ENCODE measurements around the gene MTURN.

The MTURN gene

DNA sequence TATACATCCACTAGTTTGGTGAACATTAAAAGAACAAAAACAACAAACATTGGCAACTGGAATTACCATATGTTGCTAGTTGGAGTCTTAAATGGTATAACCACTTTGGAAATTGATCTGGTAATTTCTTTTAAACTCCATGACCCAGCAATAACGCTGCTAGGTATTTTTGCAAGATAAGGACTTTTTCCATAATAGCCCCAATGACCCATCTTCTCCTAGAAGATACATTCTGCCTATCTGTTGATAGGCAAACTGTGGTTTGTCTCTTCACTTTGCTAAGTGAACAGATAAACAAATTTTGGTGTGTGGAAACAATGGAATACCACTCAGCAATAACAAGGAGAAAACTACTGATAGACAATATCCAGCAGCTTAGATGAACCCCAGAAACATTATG, 30.6 kb upstream of the MTURN start:
- TF ChIP-seq EP300 (IDR thresholded peaks at IDR 0.05; ENCODE audit: borderline replicate concordance) (no peak), ZBTB7A (IDR thresholded peaks at IDR 0.05; ENCODE audit: low read depth) (no peak), TAF1 (IDR thresholded peaks at IDR 0.05; ENCODE audit: low read depth) (no peak), CREB1 (IDR thresholded peaks at IDR 0.05; ENCODE audit: low read depth) (no peak), RAD21 (IDR thresholded peaks at IDR 0.05; ENCODE audit: low read depth) (no peak), FOXM1 (IDR thresholded peaks at IDR 0.05; ENCODE audit: borderline replicate concordance, low read depth) (no peak), MAX (IDR thresholded peaks at IDR 0.05) (no peak), TCF12 (IDR thresholded peaks at IDR 0.05; ENCODE audit: low read depth) (no peak), YY1 (IDR thresholded peaks at IDR 0.05; ENCODE audit: low read depth) (no peak), CEBPB (IDR thresholded peaks at IDR 0.05) (no peak), NFIC (IDR thresholded peaks at IDR 0.05) (no peak), EGR1 (IDR thresholded peaks at IDR 0.05) (no peak), TEAD4 (IDR thresholded peaks at IDR 0.05) (no peak)
- TF ChIP-seq, protein P1, sequence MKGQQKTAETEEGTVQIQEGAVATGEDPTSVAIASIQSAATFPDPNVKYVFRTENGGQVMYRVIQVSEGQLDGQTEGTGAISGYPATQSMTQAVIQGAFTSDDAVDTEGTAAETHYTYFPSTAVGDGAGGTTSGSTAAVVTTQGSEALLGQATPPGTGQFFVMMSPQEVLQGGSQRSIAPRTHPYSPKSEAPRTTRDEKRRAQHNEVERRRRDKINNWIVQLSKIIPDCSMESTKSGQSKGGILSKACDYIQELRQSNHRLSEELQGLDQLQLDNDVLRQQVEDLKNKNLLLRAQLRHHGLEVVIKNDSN (IDR thresholded peaks at IDR 0.05): no peak
- TF ChIP-seq, protein P2, sequence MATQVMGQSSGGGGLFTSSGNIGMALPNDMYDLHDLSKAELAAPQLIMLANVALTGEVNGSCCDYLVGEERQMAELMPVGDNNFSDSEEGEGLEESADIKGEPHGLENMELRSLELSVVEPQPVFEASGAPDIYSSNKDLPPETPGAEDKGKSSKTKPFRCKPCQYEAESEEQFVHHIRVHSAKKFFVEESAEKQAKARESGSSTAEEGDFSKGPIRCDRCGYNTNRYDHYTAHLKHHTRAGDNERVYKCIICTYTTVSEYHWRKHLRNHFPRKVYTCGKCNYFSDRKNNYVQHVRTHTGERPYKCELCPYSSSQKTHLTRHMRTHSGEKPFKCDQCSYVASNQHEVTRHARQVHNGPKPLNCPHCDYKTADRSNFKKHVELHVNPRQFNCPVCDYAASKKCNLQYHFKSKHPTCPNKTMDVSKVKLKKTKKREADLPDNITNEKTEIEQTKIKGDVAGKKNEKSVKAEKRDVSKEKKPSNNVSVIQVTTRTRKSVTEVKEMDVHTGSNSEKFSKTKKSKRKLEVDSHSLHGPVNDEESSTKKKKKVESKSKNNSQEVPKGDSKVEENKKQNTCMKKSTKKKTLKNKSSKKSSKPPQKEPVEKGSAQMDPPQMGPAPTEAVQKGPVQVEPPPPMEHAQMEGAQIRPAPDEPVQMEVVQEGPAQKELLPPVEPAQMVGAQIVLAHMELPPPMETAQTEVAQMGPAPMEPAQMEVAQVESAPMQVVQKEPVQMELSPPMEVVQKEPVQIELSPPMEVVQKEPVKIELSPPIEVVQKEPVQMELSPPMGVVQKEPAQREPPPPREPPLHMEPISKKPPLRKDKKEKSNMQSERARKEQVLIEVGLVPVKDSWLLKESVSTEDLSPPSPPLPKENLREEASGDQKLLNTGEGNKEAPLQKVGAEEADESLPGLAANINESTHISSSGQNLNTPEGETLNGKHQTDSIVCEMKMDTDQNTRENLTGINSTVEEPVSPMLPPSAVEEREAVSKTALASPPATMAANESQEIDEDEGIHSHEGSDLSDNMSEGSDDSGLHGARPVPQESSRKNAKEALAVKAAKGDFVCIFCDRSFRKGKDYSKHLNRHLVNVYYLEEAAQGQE (IDR thresholded peaks at IDR 0.05; ENCODE audit: low read depth): no peak

GRCh38 chr7:30112103-30112713, 22.6 kb upstream of the MTURN start:
- TF ChIP-seq MAX (IDR thresholded peaks at IDR 0.05) (no peak), ZBTB7A (IDR thresholded peaks at IDR 0.05; ENCODE audit: low read depth) (no peak), TAF1 (IDR thresholded peaks at IDR 0.05; ENCODE audit: low read depth) (no peak), EP300 (IDR thresholded peaks at IDR 0.05; ENCODE audit: borderline replicate concordance) (no peak), CREB1 (IDR thresholded peaks at IDR 0.05; ENCODE audit: low read depth) (no peak), FOXM1 (IDR thresholded peaks at IDR 0.05; ENCODE audit: borderline replicate concordance, low read depth) (no peak), TEAD4 (IDR thresholded peaks at IDR 0.05) (no peak), YY1 (IDR thresholded peaks at IDR 0.05; ENCODE audit: low read depth) (no peak), TCF12 (IDR thresholded peaks at IDR 0.05; ENCODE audit: low read depth) (no peak), NFIC (IDR thresholded peaks at IDR 0.05) (no peak), RAD21 (IDR thresholded peaks at IDR 0.05; ENCODE audit: low read depth) (no peak), CEBPB (IDR thresholded peaks at IDR 0.05) (no peak), EGR1 (IDR thresholded peaks at IDR 0.05) (no peak)
- TF ChIP-seq, protein P1 (IDR thresholded peaks at IDR 0.05): no peak
- TF ChIP-seq, protein P2 (IDR thresholded peaks at IDR 0.05; ENCODE audit: low read depth): no peak

DNA sequence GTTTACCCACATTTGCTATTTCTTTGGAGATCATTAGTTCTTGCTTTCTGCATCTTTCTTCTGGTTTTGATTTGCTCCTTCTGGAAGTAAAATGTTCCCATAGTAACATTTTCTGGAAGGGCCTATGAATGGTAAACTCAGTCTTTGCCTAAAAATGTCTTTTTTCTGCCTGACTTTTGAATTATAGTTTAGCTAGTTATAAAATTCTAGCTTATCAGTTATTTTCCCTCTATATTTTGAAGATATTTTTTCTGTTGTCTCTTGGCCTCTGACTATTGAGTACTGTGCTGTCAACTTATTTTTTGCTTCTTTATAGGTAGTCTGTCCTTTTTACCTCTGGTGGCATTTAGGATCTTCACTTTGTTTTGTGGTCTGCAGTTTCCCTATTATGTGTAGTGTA, 21.6 kb upstream of the MTURN start:
- TF ChIP-seq, protein P2 (IDR thresholded peaks at IDR 0.05; ENCODE audit: low read depth): no peak
- no peak for TF ChIP-seq TEAD4 (IDR thresholded peaks at IDR 0.05)
- TF ChIP-seq MAX (IDR thresholded peaks at IDR 0.05): no peak
- TF ChIP-seq TAF1 (IDR thresholded peaks at IDR 0.05; ENCODE audit: low read depth): no peak
- TF ChIP-seq YY1 (IDR thresholded peaks at IDR 0.05; ENCODE audit: low read depth): no peak
- no peak for TF ChIP-seq EGR1 (IDR thresholded peaks at IDR 0.05)
- TF ChIP-seq NFIC (IDR thresholded peaks at IDR 0.05): no peak
- no peak for TF ChIP-seq CEBPB (IDR thresholded peaks at IDR 0.05)
- TF ChIP-seq, protein P1 (IDR thresholded peaks at IDR 0.05): no peak

All from Ishikawa (cell line).